K562 (cell line): ENCODE results near the gene SMG6. TPM values are rescaled to one million over a fixed set of nuclear protein-coding genes. Genes with fewer than 3 reads are reported as not detected.

Source experiments
- C11orf30 ChIP-seq: fragments of 450-650 bp; IDR thresholded peaks from 2 replicates; pipeline ENCODE4 v1.6.1; 2016; ENCODE audit warnings: low read depth, mild to moderate bottlenecking
- ELF1 ChIP-seq: fragments of 200-800 bp; sonication (Bioruptor generic); IDR thresholded peaks from 2 replicates; pipeline ENCODE4 v1.6.1; 2016; ENCODE audit warnings: missing genetic modification characterization, missing compliant biosample characterization
- ETS2 ChIP-seq: IDR thresholded peaks from 2 replicates; pipeline ENCODE4 v1.6.1; 2016; ENCODE audit warnings: borderline replicate concordance, missing genetic modification characterization, mild to moderate bottlenecking, moderate library complexity, missing compliant biosample characterization; ENCODE audit not compliant: poor library complexity, severe bottlenecking
- EWSR1 ChIP-seq: fragments of 450-650 bp; IDR thresholded peaks from 2 replicates; pipeline ENCODE4 v1.6.1; 2018; ENCODE audit warnings: borderline replicate concordance, mild to moderate bottlenecking, low read depth, moderate library complexity; ENCODE audit not compliant: partially characterized antibody
- FOXM1 ChIP-seq, 2 experiments: fragments of 450-650 bp in 1 of 2; sonication (generic) in 1 of 2; formaldehyde crosslinking in 1 of 2; IDR thresholded peaks; 2 replicates each; pipeline versions ENCODE4 v1.6.1 to v1.9.0; 2017 to 2022; ENCODE audit warnings: low read depth in 2 of 2, mild to moderate bottlenecking in 2 of 2, missing genetic modification reagents in 1 of 2, moderate library complexity in 1 of 2
- HDAC6 ChIP-seq: IDR thresholded peaks from 2 replicates; pipeline ENCODE4 v1.6.1; 2012; ENCODE audit warnings: low read depth, mild to moderate bottlenecking, control low read depth, inconsistent platforms, low read length, moderate library complexity
- KAT7 ChIP-seq: sonication (generic); formaldehyde crosslinking; IDR thresholded peaks from 2 replicates; pipeline ENCODE4 v1.8.0; 2022; ENCODE audit warnings: missing genetic modification reagents, mild to moderate bottlenecking, borderline replicate concordance
- MAFF ChIP-seq: IDR thresholded peaks from 2 replicates; pipeline ENCODE4 v1.6.1; 2012; ENCODE audit warnings: low read length, improper control_type of control experiment
- MAFG ChIP-seq: fragments of 450-650 bp; conservative IDR thresholded peaks from 2 replicates; pipeline ENCODE4 v1.6.1; 2016; ENCODE audit warnings: missing genetic modification characterization, missing compliant biosample characterization
- MCM3 ChIP-seq: fragments of 450-650 bp; IDR thresholded peaks from 2 replicates; pipeline ENCODE4 v1.6.1; 2016
- MYC ChIP-seq, 2 experiments: fragments of 250-450 bp in 1 of 2; sonication (Bioruptor Pico) in 1 of 2; IDR thresholded peaks; 2 replicates each; pipeline versions ENCODE4 v1.5.1 to v1.6.1; 2012 to 2021; ENCODE audit warnings: low read depth in 2 of 2, borderline replicate concordance in 1 of 2, improper control_type of control experiment in 1 of 2, low read length in 1 of 2, mild to moderate bottlenecking in 1 of 2, moderate library complexity in 1 of 2
- NFRKB ChIP-seq: fragments of 450-650 bp; IDR thresholded peaks from 2 replicates; pipeline ENCODE4 v1.6.1; 2016; ENCODE audit warnings: low read depth
- NFXL1 ChIP-seq: fragments of 450-650 bp; formaldehyde crosslinking; IDR thresholded peaks from 2 replicates; pipeline ENCODE4 v1.4.0; 2021; ENCODE audit warnings: mild to moderate bottlenecking
- POLR2G ChIP-seq: fragments of 200-400 bp; formaldehyde crosslinking; IDR thresholded peaks from 2 replicates; pipeline ENCODE4 v1.6.1; 2017; ENCODE audit warnings: low read depth, mild to moderate bottlenecking, antibody characterized with exemption, low read length, moderate library complexity
- RBBP5 ChIP-seq: fragments of 200-600 bp; sonication (generic); IDR thresholded peaks from 2 replicates; pipeline ENCODE4 v1.6.1; 2012; ENCODE audit warnings: borderline replicate concordance, mild to moderate bottlenecking, low read length, control low read depth, inconsistent platforms; ENCODE audit not compliant: insufficient read depth, poor library complexity, severe bottlenecking
- SMAD1 ChIP-seq: fragments of 150-350 bp; IDR thresholded peaks from 2 replicates; pipeline ENCODE4 v1.6.1; 2014; ENCODE audit warnings: low read length, low read depth; ENCODE audit not compliant: partially characterized antibody
- SOX6 ChIP-seq: fragments of 450-650 bp; IDR thresholded peaks from 2 replicates; pipeline ENCODE4 v1.6.1; 2014; ENCODE audit warnings: mild to moderate bottlenecking
- SUPT5H ChIP-seq: fragments of 450-650 bp; IDR thresholded peaks from 2 replicates; pipeline ENCODE4 v1.6.1; 2016
- TEAD2 ChIP-seq: fragments of 450-650 bp; IDR thresholded peaks from 2 replicates; pipeline ENCODE4 v1.6.1; 2016; ENCODE audit warnings: missing genetic modification characterization, control low read depth, missing compliant biosample characterization
- ZKSCAN8 ChIP-seq: fragments of 200-800 bp; sonication (Bioruptor generic); IDR thresholded peaks from 2 replicates; pipeline ENCODE4 v1.6.1; 2016; ENCODE audit warnings: missing genetic modification characterization, missing compliant biosample characterization
- ZNF347 ChIP-seq: fragments of 450-650 bp; formaldehyde crosslinking; IDR thresholded peaks from 2 replicates; pipeline ENCODE4 v1.4.0; 2020; ENCODE audit warnings: low read depth, mild to moderate bottlenecking, moderate library complexity
- ZNF445 ChIP-seq: fragments of 250-450 bp; sonication (Bioruptor Pico); IDR thresholded peaks from 2 replicates; pipeline ENCODE4 v1.4.0; 2020; ENCODE audit warnings: low read depth, mild to moderate bottlenecking, moderate library complexity
- ZNF79 ChIP-seq: fragments of 250-450 bp; sonication (Bioruptor Pico); IDR thresholded peaks from 2 replicates; pipeline ENCODE4 v1.4.0; 2020; ENCODE audit warnings: low read depth, mild to moderate bottlenecking, moderate library complexity
- polyA plus RNA-seq, 8 experiments: library from polyadenylated mRNA; depleted of rRNA in 4 of 8; stranded (reverse) in 5 of 8; unstranded in 3 of 8; fragments of >200 nt; fragmentation: Nextera tagmentation in 2 of 8; fragmentation: Illumina TruSeq in 1 of 8; extraction: Ambion mirVana in 2 of 8; extraction: Trizol in 1 of 8; gene quantifications; 2 replicates each; pipeline versions ENCODE4 v1.2.1 to v1.2.3, GENCODE V29; 2011 to 2014; ENCODE audit warnings: inconsistent platforms in 1 of 8, missing spikeins in 1 of 8
- total RNA-seq, 7 experiments: library from RNA; depleted of rRNA in 6 of 7; stranded (reverse); fragments of >200 nt in 6 of 7; fragmentation: Illumina TruSeq in 2 of 7; extraction: Trizol in 2 of 7; gene quantifications; 2 replicates each; pipeline versions ENCODE4 v1.2.1 to v1.2.3, GENCODE V29; 2011 to 2021; ENCODE audit warnings: low replicate concordance in 1 of 7
- TF ChIP-seq, protein P1 (sequence below): fragments of 450-650 bp; IDR thresholded peaks from 2 replicates; pipeline ENCODE4 v1.6.1; 2017; ENCODE audit warnings: mild to moderate bottlenecking, moderate library complexity
- TF ChIP-seq, protein P2 (sequence below): conservative IDR thresholded peaks from 2 replicates; pipeline ENCODE4 v1.6.1; 2011; ENCODE audit warnings: low read depth, mild to moderate bottlenecking, low read length; ENCODE audit not compliant: control insufficient read depth
- TF ChIP-seq, protein P3 (sequence below): sonication (generic); formaldehyde crosslinking; IDR thresholded peaks from 2 replicates; pipeline ENCODE4 v1.9.0; 2022; ENCODE audit warnings: mild to moderate bottlenecking, missing genetic modification reagents

SMG6 gene
- total and polyA plus RNA-seq, 9 of the 15 experiments (the other 6 are each of a cell fraction or from before 2014, with no cell fraction given), result 0.44 to 13.9 (median 6.0) TPM

DNA sequence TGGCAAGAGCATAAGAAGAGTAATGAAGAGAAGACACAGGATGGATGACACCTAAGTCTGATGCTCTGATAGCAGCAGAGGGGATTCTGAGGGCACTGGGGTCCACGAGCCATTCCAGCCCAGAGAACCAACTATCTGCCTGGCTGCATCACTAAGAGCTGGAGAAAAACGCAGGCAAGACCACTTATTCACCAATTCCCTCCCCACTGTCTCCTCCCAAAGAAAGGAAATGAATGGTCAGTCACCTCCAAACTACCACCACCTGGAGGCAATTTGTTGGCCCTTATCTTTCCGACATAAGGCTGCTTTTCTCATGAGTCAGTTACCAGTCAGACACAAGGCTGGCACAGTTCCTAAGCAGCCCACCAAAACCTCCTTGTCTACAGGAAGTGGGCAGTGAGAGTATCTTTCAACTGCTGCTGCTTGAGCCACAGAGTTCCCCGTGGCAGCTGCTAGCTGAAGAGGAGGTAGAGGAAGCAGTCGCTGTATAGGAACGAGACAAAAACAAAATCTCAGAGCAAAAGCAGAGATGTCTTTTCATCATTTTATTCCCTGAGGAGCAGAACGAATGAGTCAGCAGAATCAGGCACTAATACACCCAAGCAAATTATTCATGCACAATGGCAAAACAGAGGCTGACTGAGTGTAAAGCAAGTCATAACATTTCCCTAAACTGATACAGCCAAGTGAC lies 111.1 kb downstream of the SMG6 start (continued):
- no peak for TF ChIP-seq ELF1 (tag)
- no peak for TF ChIP-seq ZKSCAN8 (CRISPR knock-in tag)
- TF ChIP-seq ETS2 (tag), result no peak
- no peak for TF ChIP-seq FOXM1 (IDR thresholded peaks at IDR 0.05; ENCODE audit: low read depth)
- TF ChIP-seq FOXM1 (CRISPR knock-in tag; IDR thresholded peaks at IDR 0.05; ENCODE audit: low read depth), result no peak
- no peak for TF ChIP-seq KAT7 (CRISPR knock-in tag)
- no peak for TF ChIP-seq SOX6
- TF ChIP-seq C11orf30, result peak; percentile 92
- no peak for TF ChIP-seq HDAC6
- no peak for TF ChIP-seq SUPT5H
- no peak for TF ChIP-seq EWSR1
- TF ChIP-seq MCM3, result no peak
- no peak for TF ChIP-seq NFXL1 (CRISPR knock-in tag)
- no peak for TF ChIP-seq ZNF79
- no peak for TF ChIP-seq MYC (IDR thresholded peaks at IDR 0.05; ENCODE audit: low read depth, low read length)
- TF ChIP-seq MYC (CRISPR knock-in tag; IDR thresholded peaks at IDR 0.05; ENCODE audit: borderline replicate concordance, low read depth), result no peak
- TF ChIP-seq TEAD2 (tag), result no peak
- no peak for TF ChIP-seq RBBP5
- no peak for TF ChIP-seq ZNF445 (CRISPR knock-in tag)
- TF ChIP-seq ZNF347 (CRISPR knock-in tag), result no peak
- peak; percentile 93 for TF ChIP-seq MAFG (tag)
- TF ChIP-seq MAFF, result peak; percentile 82
- no peak for TF ChIP-seq SMAD1
- TF ChIP-seq NFRKB, result no peak
- TF ChIP-seq, protein P1, sequence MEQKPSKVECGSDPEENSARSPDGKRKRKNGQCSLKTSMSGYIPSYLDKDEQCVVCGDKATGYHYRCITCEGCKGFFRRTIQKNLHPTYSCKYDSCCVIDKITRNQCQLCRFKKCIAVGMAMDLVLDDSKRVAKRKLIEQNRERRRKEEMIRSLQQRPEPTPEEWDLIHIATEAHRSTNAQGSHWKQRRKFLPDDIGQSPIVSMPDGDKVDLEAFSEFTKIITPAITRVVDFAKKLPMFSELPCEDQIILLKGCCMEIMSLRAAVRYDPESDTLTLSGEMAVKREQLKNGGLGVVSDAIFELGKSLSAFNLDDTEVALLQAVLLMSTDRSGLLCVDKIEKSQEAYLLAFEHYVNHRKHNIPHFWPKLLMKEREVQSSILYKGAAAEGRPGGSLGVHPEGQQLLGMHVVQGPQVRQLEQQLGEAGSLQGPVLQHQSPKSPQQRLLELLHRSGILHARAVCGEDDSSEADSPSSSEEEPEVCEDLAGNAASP, result no peak
- TF ChIP-seq, protein P2, sequence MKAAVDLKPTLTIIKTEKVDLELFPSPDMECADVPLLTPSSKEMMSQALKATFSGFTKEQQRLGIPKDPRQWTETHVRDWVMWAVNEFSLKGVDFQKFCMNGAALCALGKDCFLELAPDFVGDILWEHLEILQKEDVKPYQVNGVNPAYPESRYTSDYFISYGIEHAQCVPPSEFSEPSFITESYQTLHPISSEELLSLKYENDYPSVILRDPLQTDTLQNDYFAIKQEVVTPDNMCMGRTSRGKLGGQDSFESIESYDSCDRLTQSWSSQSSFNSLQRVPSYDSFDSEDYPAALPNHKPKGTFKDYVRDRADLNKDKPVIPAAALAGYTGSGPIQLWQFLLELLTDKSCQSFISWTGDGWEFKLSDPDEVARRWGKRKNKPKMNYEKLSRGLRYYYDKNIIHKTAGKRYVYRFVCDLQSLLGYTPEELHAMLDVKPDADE, result no peak
- TF ChIP-seq, protein P3, sequence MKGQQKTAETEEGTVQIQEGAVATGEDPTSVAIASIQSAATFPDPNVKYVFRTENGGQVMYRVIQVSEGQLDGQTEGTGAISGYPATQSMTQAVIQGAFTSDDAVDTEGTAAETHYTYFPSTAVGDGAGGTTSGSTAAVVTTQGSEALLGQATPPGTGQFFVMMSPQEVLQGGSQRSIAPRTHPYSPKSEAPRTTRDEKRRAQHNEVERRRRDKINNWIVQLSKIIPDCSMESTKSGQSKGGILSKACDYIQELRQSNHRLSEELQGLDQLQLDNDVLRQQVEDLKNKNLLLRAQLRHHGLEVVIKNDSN (CRISPR knock-in tag), result no peak
- TF ChIP-seq POLR2G, result no peak
